SHP77 treated with DMSO at 0.1 percent for 48 hours (cell line): Measurements from ENCODE around the gene C10orf143.

Source experiments
- DNase-seq: peaks from one replicate; lab custom pipeline; 2025; lab: John Stamatoyannopoulos, UW

The C10orf143 gene

GRCh38 chr10:130014263-130015074 lies 96.2 kb downstream of the C10orf143 start:
- no peak for DNase-seq
